ELR (cell line): ENCODE measurements around the gene IMPACT.

Experiments
- DNase-seq: peaks from one replicate; pipeline ENCODE4 v3.0.0-alpha.2; 2015; ENCODE audit warnings: low read depth

Gene IMPACT

GRCh38 chr18:24421831-24422230, 4.6 kb upstream of the IMPACT start:
- no peak for DNase-seq

GRCh38 chr18:24426073-24426397, 435 bp upstream of the IMPACT start:
- DNase-seq = no peak

GRCh38 chr18:24427484-24427883, 1.0 kb downstream of the IMPACT start:
- peak; percentile 46 for DNase-seq

GRCh38 chr18:24428709-24429108, 2.2 kb downstream of the IMPACT start:
- no peak for DNase-seq

- DNase-seq = no peak
Measured at GRCh38 chr18:24429188-24429587, 2.7 kb downstream of the IMPACT start.

GRCh38 chr18:24432618-24433017, 6.1 kb downstream of the IMPACT start:
- no peak for DNase-seq

GRCh38 chr18:24436939-24437338, 10.5 kb downstream of the IMPACT start:
- DNase-seq = no peak

GRCh38 chr18:24443870-24444269, 17.4 kb downstream of the IMPACT start:
- DNase-seq = no peak

- no peak for DNase-seq
Measured at GRCh38 chr18:24446453-24446852, 20.0 kb downstream of the IMPACT start.

- peak; percentile 4 for DNase-seq
Measured at GRCh38 chr18:24446953-24447538, 20.6 kb downstream of the IMPACT start.

- no peak for DNase-seq
Measured at GRCh38 chr18:24447961-24448360, 21.5 kb downstream of the IMPACT start.

GRCh38 chr18:24456549-24456948, 30.1 kb downstream of the IMPACT start:
- no peak for DNase-seq

GRCh38 chr18:24459772-24460171, 33.3 kb downstream of the IMPACT start:
- no peak for DNase-seq

GRCh38 chr18:24460388-24460787, 33.9 kb downstream of the IMPACT start, which contains the start of gene HRH4:
HRH4 (plus strand) TSS chr18:24460637; CDS start chr18:24460729, 92 bp downstream.
- no peak for DNase-seq

- DNase-seq = no peak
Measured at GRCh38 chr18:24461996-24462395, 35.5 kb downstream of the IMPACT start.

GRCh38 chr18:24462838-24463775, 36.6 kb downstream of the IMPACT start:
- no peak for DNase-seq

GRCh38 chr18:24465486-24465885, 39.0 kb downstream of the IMPACT start:
- no peak for DNase-seq

GRCh38 chr18:24466771-24467170, 40.3 kb downstream of the IMPACT start:
- no peak for DNase-seq

GRCh38 chr18:24470022-24470618, 43.6 kb downstream of the IMPACT start:
- DNase-seq = no peak

GRCh38 chr18:24470805-24471204, 44.3 kb downstream of the IMPACT start:
- no peak for DNase-seq

GRCh38 chr18:24472591-24472990, 46.1 kb downstream of the IMPACT start:
- DNase-seq = no peak

- DNase-seq = no peak
Measured at GRCh38 chr18:24474406-24474805, 47.9 kb downstream of the IMPACT start.

GRCh38 chr18:24475926-24476589, 49.6 kb downstream of the IMPACT start:
- DNase-seq = no peak
